Activated CD4-positive, alpha-beta T cell treated with anti-CD3 and anti-CD28 coated beads, Interleukin-2, amount 50 U/mL, for 16 hours (primary cell): Measurements from ENCODE around the gene RBBP4.
A peak's percentile ranks its signal among the peaks of the same experiment; 100 is the strongest.
"Not testable (repeated sequence)": the region's sequence is repeated elsewhere in the genome, so short reads cannot be mapped to it uniquely, and the experiment has no call there.

ENCODE experiments used
- DNase-seq: peaks from one replicate; pipeline ENCODE4 v3.0.0-alpha.2; 2020

RBBP4 gene

DNA sequence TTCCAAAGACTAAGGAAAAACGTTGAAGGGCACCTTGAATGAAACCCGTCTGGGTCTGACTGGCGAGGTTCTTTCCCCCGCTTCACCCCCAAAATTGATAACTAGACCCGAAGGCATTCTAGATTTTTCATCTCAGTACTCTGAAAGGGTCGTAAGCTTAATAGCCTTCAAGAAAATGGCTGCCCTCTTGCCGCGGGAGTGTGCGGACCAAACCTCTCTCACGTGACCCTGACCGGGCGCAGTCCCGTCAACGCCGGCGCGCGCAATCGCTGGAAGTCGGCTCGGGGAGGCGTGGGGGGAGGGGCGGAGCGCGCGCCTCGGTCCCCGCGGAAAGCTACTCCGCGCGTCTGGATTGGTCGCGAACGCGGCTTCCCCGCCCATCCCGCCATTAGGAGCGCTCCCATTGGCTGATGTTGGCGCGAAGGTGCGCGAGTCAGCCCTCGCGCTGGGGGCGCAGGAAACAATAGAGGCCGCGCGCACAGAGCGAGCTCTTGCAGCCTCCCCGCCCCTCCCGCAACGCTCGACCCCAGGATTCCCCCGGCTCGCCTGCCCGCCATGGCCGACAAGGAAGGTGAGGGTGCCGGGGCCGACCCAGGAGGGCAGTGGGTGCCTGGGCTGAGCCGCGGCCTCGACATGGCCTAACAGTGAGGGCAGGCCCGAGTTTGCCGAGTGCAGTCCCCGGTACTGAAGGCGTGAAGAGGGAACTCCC, at the start of gene RBBP4:
Gene RBBP4, plus strand, starts transcription at position 457 of the 709 bp plus-strand sequence. Its CDS starts 99 bp downstream, at position 556.
- peak; percentile 98 for DNase-seq

DNA sequence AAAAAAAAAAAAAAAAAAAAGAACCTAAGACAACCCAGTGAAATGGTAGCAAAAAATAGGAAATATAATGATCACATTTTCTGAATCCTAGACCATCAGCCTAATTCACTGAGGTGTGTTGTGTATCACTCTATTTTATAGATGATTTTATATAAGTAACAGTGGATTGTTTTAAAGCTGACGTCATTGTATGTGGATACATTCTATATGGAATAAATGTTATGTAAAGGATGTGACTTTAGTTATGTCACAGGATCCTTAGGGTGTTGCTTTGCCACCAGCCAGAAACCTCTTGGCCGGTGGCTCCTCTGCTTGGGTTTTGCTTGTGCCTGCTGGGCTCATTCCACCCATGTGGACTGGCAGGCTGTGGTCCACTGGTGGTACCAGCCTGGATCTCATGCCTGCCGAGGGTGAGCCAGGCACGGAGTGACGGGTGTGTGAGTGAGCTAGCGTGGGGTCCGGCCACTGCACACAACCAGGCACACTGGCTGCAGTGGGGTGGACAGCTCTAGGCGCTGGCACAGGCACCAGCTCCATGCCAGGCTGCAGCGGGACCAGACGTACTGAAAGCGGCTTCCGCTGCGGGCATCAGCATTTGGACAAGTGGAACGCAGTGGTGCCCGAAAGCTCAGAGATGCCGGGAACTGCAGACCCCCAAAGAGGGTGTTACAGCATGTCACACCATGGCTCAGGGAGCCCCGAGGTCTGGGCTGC, 45.1 kb upstream of the RBBP4 start:
- DNase-seq = no peak

DNA sequence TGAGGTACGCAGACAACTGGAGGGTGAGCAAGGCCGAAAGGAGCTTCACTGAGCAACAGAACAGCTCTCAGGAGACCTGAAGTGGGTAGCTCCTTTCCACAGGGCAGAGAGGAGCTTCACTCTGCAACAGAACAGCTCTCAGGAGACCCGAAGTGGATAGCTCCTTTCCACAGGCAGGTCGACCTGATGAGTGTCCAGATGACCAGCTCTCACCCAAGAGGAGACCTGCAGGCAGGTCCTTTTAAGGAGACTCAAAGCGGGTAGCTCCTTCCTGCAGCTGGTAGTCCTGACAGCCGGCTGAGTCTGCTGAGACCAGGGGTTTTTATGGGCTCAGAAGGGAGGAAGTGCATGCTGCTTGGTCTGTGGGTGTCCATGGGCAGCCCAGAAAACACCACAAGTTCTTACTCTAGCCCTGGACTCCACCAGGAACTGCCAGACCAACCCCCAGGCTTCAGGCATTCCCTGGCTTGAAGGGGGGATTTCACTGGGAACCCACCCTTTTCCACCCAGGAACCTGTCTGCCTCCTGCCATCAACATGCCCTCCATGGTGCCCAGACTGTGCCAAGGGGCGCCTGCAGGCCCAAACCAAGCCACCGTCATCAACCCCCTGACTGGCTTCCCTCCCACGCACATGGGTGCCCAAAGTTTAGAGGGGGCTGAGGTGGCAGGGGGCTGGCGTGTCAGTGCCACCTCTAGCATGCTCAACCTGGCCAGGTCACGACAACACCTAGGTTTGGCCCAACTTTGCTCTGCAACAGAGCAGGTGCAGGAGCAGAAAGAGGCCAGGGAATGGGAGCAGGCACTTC, 44.2 kb upstream of the RBBP4 start:
- DNase-seq = no peak

DNA sequence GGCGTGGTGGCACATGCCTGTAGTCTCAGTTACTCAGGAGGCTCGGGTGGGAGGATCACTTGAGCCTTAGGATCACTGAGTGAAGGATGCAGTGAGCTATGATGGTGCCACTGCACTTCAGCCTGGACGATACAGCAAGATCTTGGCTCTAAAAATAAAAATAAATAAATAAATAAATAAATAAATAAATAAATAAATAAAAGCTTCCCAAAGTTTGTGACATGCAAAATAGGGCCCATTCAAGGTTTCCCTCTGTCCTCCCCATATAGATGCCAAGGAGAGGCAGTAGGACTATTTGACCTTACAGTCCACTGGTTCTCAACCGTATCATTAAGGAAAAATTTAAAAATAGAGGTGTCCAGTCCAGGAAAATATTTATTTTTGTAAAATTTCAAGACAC, 41.8 kb upstream of the RBBP4 start:
- DNase-seq = no peak

DNA sequence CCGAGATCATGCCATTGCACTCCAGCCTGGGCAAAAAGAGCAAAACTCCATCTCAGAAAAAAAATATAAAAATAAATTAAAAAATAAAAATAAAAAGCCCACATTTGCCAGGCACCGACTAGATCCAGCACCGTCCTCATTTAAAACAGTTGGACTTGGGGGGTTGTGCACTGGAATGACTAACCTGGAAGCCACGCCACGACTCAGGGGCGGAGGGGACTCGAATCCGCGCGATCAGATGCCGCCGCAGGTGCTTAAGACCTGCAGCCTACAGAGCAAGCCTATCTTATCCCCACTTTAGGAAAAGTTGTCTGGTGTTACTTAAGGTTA, 39.2 kb upstream of the RBBP4 start:
- no peak for DNase-seq

DNA sequence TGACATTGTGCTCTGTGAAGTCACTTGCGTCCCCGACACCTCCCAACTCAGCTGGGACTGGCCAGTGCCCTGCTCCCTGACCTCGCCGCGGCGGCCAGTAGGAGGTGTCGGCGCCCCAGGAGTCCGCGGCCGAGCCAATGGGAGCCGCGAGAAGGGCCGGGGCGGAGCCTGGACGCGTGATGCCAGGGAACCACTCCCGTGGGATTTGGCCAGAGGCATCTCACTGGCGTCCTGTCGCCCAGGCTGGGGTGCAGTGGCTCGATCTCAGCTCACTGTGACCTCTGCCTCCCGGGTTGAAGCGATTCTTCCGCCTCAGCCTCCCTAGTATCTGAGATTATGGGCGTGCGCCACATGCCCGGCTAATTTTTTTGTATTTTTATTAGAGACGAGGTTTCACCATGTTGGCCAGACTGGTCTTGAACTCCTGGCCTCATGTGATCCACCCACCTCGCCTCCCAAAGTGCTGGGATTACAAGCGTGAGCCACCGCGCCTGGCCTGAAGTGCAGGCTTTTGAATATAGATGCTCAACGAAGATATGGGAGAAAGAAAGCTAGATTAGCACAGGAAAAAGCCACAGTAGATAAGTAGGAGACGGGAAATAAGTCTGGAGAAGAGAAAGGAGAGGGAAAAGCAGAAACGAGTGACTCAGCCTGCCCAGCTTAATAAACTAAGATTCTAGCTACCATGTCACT, 38.7 kb upstream of the RBBP4 start:
- DNase-seq = peak; percentile 51

DNA sequence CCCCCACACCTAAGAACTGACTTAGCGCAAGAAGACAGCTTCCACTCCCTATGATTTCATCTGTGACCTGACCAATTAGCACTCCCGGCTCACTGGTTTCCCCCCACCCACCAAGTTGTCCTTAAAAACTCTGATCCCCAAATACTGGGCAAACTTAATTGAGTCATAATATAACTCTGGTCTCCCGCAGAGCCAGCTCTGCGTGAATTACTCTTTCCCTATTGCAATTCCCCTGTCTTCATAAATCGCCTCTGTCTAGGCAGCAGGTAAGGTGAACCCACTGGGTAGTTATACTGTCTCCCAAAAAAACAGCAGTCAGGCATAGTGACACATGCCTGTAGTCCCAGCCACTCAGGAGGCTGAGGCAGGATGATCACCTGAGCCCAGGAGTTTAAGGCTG, 37.5 kb upstream of the RBBP4 start:
- no peak for DNase-seq

DNA sequence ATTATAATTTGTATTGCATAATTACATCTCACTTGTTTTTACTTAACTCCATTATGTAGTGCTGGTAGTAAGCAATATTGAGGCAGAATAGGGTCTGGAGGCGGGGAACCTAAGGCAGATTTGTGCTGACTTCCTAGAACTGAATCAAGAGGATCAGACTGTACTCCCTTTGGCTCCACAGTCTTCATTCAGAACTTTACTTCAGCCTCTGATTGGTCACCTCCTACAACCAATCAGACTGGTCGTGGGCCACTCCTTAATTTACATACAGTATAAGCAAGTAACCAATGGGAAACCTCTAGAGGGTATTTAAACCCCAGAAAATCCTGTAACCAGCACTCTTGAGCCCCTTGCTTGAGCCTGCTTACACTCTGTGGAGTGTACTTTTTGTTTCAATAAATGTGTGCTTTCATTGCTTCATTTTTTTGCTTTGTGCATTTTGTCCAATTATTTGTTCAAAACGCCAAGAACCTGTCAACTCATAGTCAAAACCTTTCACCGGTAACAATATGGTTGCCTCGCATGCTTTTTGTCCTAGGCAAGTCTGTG, 32.3 kb upstream of the RBBP4 start:
- DNase-seq = no peak

DNA sequence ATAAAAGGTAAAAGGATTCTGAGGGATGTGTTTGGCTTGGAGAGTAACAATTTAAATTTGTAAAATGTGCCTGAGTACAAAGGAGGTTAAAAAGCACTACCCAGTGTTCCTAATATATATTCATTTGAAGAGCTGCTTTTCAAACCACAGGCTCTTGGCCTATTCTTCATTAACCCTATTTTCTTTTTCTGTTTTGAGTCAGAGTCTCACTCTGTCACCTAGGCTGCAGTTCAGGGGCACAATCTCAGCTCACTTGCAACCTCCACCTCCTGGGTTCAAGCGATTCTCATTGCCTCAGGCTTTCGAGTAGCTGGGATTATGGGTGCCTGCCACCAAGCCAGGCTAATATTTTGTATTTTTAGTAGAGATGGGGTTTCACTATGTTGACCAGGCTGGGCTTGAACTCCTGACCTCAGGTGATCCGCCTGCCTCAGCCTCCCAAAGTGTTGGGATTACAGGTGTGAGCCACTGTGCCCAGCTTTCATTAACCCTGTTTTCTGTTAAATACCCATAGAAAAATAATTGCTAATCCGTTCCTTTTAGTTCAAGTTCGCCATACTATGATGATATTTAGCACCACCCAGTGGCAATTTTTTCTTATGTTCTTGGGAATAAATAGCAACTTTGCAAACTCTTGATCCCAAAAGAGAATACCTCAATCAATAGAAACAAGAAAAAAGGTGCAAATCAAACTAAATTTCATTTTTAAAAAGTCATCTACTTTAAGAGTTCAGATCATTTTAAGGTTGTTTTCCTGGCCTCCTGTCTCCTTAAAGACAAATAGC, 31.1 kb upstream of the RBBP4 start:
- peak; percentile 77 for DNase-seq

DNA sequence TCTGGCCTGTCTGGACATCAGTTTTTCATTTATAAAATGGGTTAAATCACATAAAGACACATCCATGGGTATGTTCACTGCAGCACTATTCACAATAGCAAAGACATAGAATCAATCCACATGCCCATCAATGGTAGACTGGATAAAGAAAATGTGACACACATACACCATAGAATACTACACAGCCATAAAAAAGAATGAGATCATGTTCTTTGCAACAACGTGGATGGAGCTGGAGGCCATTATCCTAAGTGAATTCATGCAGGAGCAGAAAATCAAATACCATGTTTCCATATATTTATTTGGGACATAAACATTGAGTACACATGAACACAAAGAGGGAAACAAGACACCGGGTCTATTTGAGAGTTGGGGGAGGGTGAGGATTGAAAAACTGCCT, 28.8 kb upstream of the RBBP4 start:
- no peak for DNase-seq

DNA sequence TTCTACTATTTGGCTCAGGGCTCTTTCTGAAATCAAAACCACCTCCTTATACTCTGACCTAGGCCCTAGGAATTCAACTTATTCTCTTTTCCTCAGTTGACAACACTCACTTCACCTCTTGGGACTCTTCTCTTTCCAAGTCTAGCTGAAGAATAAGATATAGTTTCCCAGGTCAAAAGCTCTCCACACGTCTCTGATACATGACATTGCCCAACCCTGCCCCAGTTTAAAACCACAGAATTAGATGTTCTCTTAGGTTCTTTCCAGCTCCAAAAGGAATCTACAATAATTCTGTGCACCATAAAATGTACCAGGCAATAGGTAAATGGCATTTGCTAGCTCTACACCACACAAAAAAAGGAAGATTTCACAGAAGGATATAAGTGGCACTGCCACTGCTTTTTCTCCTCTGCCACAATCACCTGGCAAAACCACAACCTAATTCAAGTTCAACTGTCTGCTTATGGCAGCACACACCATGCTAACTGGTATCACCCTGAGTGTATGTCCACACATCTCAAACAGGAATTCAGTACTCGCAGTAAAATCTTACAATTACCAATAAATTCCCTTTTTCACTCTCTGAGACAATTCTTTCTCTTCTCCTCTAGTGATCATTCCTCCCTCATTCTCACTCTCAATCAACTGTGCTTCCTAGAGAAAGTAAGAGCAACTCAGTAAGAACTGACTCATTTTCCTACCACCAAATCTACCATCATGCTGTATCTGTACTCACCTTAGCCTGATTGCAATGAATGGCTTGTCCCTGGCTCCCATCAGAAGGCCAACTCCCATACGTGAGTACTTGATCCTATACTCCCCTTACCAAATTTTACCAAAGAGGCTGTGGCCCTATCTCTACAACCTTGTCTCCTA, 28.0 kb upstream of the RBBP4 start:
- peak; percentile 77 for DNase-seq

DNA sequence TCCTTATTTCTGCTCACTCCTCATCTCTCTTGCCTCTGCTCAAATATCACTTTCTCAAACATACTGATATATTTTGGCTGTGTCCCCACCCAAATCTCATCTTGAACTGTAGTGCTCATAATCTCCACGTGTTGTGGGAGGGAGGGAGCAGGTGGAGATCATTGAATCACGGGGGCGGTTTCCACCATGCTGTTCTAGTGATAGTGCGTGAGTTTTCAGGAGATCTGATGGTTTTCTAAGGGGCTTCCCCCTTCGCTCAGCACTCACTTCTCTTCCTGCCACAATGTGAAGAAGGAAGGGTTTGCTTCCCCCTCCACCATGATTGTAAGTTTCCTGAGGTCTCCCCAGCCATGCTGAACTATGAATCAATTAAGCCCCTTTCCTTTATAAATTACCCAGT, 27.2 kb upstream of the RBBP4 start:
- DNase-seq = peak; percentile 44

DNA sequence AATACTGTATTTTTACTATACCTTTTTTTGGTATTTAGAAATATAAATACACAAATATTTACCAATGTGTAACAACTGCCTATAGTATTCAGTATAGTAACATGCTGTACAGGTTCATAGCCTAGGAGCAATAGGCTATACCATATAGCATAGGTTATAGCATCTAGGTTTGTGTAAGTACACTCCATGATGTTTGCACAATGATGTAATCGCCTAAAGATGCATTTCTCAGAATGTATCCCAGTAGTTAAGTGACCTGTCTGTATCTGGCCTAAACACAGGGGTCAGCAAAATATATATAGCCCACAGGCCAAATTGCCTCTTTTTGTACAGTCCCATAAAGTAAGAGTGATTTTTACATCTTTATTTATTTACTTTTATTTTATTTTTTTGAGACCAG, 24.8 kb upstream of the RBBP4 start:
- DNase-seq = no peak

DNA sequence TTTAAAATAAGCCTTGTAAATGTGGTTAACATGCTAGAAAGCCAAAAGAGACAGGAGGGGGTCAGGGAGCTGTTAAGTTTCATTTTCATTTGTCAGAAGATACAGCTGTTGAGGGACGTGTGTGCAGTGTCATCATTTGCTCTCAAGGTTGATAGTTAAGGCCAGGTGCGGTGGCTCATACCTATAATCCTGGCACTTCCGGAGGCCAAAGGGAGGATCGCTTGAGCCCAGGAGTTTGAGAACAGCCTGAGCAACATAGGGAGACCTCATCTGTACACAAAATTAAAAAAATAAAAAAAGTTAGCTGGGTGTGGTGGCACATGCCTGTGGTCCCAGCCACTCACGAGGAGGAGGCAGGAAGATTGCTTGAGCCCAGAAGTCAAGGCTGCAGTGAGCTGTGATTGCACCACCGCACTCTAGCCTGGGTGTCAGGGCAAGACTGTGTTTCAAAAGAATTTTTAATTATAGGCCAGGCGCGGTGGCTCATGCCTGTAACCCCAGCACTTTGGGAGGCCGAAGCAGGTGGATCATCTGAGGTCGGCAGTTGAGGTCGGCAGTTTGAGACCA, 23.3 kb upstream of the RBBP4 start:
- DNase-seq = peak; percentile 35

DNA sequence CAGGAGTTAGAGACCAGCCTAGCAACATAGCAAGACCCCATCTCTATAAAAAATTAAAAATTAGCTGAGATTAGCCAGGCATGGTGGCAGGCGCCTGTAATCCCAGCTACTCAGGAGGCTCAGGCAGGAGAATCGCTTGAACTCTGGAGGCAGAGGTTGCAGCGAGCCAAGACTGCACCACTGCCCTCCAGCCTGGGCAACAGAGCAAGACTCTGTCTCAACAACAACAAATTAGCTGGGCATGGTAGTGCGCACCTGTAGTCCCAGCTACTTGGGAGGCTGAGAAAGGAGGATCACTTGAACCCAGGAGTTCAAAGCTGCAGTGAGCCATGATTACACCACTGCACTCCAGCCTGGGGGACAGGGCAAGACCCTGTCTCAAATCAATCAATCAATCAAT, 20.8 kb upstream of the RBBP4 start:
- not testable (repeated sequence) for DNase-seq

DNA sequence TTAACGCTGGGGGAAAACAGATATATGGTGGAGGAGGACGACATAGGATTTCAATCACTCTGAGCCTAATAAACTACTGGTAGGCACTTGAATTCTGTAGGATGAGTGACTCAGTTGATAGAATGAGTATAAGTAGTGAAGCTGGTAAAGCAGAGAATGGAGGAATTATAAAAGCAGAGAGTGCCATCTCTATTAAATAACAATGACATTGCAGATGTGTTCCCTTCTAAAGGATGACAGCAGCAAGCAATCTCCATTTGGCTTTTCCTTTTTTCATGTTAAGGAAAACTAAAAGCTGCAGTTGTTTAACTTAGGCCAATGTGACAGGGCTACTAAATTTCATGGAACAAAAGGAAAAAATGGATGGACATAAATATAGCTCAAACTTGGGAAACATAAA, 18.2 kb upstream of the RBBP4 start:
- DNase-seq = no peak

DNA sequence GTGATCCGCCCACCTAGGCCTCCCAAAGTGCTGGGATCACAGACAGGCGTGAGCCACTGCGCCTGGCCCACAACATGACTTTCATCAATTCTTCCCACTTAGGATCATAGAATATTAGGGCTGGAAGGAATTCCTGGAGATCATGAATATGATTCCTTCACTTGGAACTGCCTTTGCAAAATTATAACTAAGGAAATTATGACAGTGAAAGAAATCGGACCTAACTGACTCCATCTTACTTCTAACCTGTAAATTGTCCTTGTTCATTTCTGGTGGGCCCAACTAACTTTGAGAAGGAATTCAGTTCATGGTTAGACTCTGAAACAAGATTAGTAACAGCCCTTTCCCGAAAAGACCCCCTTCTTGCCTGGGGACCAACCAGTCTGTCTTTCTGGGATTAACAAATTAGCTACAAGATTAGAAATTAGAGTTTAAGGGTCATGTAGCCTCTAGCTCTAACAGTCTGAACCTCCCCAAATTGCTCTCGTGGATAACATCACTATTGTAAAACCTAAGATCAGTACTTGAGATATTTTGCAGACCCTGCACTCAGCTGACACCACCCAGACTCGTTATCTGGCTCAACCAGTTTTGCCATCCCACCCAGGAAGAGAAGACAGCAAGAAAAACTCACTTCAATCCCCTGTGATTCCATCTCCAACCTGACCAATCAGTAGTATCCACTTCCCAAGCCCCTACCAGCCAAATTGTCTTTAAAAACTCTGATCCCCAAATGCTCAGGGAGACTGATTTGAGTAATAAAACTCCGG, 15.3 kb upstream of the RBBP4 start:
- DNase-seq = no peak

DNA sequence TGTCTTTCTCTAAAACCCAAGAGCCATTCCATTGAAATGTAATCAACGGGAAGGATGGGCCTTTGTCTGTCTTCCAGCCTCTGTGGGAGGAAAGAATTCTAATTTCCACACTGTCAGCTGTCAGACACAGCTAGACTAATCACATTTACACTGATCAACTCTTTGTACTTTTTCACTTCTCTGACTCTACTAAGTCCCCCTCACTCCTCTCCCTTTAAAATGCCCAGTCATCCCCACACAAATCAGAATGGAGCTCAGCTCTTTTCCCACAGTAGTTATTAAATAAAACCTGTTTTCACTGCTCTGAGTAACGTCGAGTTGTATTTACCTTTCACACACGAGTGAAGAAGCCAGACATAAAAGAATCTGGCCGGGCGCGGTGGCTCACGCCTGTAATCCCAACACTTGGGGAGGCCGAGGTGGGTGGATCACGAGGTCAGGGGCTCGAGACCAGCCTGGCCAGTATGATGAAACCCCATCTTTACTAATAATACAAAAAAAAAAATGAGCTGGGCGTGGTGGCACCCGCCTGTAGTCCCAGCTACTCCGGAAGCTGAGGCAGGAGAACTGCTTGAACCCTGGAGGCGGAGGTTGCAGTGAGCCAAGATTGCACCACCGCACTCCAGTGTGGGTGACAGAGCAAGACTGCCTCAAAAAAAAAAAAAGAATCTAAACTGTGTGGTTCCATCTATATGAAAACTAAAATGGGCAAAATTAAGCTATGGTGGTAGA, 13.9 kb upstream of the RBBP4 start:
- DNase-seq = no peak

DNA sequence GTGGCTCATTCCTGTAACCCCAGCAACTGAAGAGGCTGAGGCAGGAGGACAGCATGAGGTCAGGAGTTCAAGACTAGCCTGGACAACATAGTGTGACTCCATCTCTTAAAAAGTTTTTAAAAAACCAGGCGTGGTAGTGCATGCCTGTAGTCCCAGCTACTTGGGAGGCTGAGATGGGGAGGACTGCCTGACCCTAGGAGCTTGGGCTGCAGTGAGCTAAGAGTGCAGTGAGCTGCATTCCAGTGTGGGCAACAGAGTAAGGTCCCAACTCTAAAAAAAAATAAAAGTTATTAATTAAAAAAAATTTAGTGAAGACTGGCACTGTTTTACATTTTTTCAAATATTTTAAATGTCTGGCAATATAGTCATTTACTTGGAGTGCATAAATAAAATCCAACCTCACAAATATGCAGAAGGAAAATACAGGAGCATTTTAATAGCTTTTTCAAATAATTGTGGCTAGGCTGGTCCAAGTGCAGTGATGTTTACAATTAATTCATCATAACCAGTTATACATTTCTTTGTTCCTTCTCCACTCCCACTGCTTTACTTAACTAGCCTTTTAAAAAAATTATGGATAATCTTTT, 11.4 kb upstream of the RBBP4 start:
- no peak for DNase-seq
